Measurements from ENCODE around the gene FADS6.

- TF ChIP-seq CTCF (IDR thresholded peaks at IDR 0.05; ENCODE audit: low read depth, low read length) (no peak), EZH2phosphoT487 (IDR thresholded peaks at IDR 0.05; ENCODE audit: low read depth) (no peak)
These were observed 10.1 kb downstream of the FADS6 start for GRCh38 chr17:74883241-74883745.
